Subcutaneous abdominal adipose tissue (tissue), 5 donors: ENCODE results near the gene WNT9B.

ENCODE experiments used
- H3K27ac ChIP-seq: one replicate; pipeline ENCODE4 v1.7.0; 2013; ENCODE audit warnings: low read depth, mild to moderate bottlenecking, inconsistent platforms, low read length, moderate library complexity
- H3K27me3 ChIP-seq, 5 donors: one replicate each; pipeline ENCODE4 v1.7.0; 2013; ENCODE audit warnings: low read length in 5 of 5, inconsistent platforms in 1 of 5; ENCODE audit not compliant: control insufficient read depth in 5 of 5, insufficient read depth in 4 of 5
- H3K36me3 ChIP-seq, 5 donors: one replicate each; pipeline ENCODE4 v1.7.0; 2013; ENCODE audit warnings: low read length in 5 of 5; ENCODE audit not compliant: control insufficient read depth in 5 of 5, insufficient read depth in 5 of 5
- H3K4me1 ChIP-seq, 5 donors: one replicate each; pipeline ENCODE4 v1.7.0; 2013; ENCODE audit warnings: low read length in 5 of 5, mild to moderate bottlenecking in 3 of 5, moderate library complexity in 1 of 5; ENCODE audit not compliant: control insufficient read depth in 5 of 5, insufficient read depth in 5 of 5
- H3K4me3 ChIP-seq, 5 donors: one replicate each; pipeline ENCODE4 v1.7.0; 2013; ENCODE audit warnings: low read length in 5 of 5, low read depth in 1 of 5
- H3K9ac ChIP-seq, 5 donors: one replicate each; pipeline ENCODE4 v1.7.0; 2013; ENCODE audit warnings: low read length in 5 of 5, mild to moderate bottlenecking in 4 of 5, moderate library complexity in 3 of 5
- H3K9me3 ChIP-seq, 5 donors: one replicate each; pipeline ENCODE4 v1.7.0; 2013; ENCODE audit warnings: low read length in 5 of 5; ENCODE audit not compliant: control insufficient read depth in 5 of 5
- donor health status: healthy.
- donor health status: healthy.
- donor health status: healthy.
- donor health status: healthy.
- donor health status: healthy.

The WNT9B gene

DNA sequence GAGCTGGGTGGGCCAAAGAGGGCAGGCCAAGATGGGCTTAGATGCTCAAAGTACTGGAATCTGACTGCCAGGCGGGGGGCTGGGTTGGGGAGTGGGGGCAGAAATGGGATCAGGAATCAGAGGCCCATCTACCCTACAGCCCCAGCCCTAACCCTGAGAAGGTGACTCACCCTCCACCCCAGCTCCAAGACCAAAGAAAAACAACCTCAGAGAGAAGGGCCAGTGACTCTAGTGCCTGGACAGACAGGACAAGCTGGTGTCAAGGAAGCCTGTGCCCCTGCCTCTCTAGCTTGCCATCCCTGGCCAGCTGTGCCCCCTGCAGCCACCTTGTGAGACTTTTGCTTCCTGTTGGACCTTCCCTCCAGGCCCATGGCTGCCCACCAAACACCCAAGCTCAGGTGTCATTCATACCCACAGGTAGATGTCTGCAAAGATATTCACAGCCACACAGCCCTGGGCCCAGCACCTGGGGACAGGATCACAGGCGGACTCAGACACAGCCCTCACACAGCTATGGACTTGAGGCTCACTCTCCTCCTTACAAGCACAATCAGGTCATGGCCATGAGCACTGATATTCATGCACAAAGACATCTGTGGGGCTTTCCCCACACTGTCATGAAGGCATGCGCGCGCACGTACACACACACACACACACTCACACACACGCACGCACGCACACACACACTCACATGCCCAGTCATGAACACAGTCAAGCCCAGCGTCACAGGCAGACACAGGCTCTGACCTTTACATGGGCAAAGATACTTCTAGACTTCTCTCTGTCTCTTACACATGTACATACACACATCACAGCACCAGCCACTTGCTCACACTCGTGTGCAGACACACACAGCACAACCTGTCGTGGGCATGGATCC lies 35.7 kb upstream of the WNT9B start:
- H3K9me3 ChIP-seq: no peaks in the 10 kb centered on the region
- peaks cover 2 to 21% (median 21%) of the 10 kb centered on the region in 5 donors for H3K4me1 ChIP-seq
- no peaks in the 10 kb centered on the region for H3K36me3 ChIP-seq
- H3K4me3 ChIP-seq: no peak overlapping the region
- no peak overlapping the region for H3K27ac ChIP-seq
- no peak overlapping the region for H3K9ac ChIP-seq
- H3K27me3 ChIP-seq: peaks cover 54 to 82% (median 73%) of the 10 kb centered on the region in 5 donors

DNA sequence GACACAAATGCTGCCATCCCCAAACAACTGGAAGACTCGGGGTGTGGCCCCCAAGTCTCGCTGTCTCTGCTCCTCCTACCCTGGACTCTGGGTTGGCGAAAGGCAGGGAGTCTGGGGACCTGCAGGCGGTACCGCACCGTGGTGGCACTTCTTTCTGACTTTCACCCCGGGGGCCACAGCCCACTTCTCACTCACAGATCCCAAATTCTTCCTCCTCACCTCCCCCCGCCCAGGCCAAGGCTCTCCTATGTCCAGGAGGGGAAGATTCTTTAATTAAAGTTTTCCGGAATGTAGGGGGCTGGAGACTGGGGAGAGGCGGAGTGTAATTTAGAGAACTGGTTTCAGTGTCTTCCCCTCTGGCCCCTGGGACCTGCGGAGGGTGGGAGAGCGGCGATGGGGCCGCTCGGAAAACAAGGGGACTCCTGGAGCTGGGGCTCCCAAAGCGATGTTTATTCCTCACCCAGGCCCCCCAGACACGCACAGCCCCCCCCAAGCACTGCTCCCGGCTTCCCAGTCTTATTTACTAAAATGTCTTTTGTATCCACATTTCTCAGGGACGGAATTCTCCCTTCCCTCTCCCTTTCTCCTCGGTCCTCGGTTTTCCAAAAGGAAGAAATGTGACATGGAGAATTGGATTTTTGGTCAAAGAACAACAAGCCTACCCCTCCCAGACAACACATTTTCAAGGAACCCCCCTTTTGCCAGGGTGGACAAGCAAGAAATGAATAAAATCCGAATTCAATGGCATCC lies 34.1 kb upstream of the WNT9B start:
- Histone ChIP-seq H3K9ac (no peak overlapping the region), H3K27ac (no peak overlapping the region), H3K27me3 (peaks cover 69 to 89% (median 87%) of the 10 kb centered on the region in 5 donors), H3K4me3 (no peak overlapping the region), H3K9me3 (no peaks in the 10 kb centered on the region), H3K4me1 (peaks cover 2 to 27% (median 21%) of the 10 kb centered on the region in 5 donors), H3K36me3 (no peaks in the 10 kb centered on the region)

DNA sequence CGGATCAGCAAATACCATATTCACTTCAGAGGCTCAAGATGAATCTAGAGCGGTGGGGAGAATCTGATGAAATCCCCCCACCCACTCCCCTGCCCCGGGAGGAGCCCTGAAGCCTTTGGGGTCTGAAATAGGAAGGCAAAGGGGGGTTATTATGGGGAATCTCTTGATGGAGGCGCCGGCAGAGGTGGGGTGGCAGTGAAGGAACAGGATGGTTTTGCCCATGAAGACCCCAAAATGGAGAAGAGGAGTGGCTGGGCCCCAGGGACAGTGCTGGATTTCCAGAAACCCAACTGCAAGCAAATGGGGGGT lies 33.5 kb upstream of the WNT9B start:
- Histone ChIP-seq H3K36me3 (no peaks in the 10 kb centered on the region), H3K27ac (no peak overlapping the region), H3K27me3 (peaks cover 70 to 92% (median 88%) of the 10 kb centered on the region in 5 donors), H3K9me3 (no peaks in the 10 kb centered on the region), H3K9ac (no peak overlapping the region), H3K4me3 (no peak overlapping the region), H3K4me1 (peaks cover 2 to 27% (median 21%) of the 10 kb centered on the region in 5 donors)

DNA sequence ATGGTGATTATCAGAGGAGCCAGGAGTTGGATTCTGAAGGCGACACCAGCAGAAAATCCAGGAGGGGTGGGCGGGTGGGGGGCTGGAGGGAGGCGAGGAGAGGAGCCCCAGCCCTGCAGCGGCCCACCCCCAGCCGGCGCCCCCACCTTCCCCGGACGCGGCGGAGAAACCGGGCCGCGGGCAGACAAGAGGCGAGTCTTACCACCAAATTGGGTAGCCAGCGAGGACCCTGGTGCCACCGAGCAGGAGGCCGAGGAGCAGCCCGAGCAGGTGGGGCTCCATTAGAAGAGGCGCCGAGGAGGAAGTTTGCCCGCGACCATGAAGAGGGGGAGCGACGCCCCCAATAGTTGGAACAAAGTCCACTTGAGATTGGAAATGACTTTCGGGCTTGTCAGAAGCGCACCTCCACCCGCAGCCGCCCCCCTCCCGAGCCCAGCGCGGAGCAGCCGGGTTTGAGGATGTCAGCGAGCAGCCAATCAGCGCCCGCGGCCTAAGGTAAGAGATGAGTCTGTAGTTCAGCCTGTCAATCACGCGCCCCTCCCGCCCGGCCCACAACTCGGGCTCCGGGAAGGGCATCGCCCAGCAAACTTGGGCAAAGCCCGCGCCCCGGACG lies 33.0 kb upstream of the WNT9B start, which contains the start of gene WNT3:
TSS of gene WNT3 (minus strand) at position 377 of the 613 bp plus-strand sequence. CDS start at position 282, 95 bp downstream.
- Histone ChIP-seq H3K27me3 (peaks cover 67 to 88% (median 85%) of the 10 kb centered on the region in 5 donors), H3K4me1 (peaks cover 2 to 27% (median 21%) of the 10 kb centered on the region in 5 donors), H3K36me3 (no peaks in the 10 kb centered on the region), H3K9ac (peak within 1 kb of the TSS in 1 of 5 donors; percentile 35), H3K9me3 (no peaks in the 10 kb centered on the region), H3K27ac (no peak within 1 kb of the TSS), H3K4me3 (peak within 1 kb of the TSS in 4 of 5 donors; percentile 39 to 60 (median 48))

DNA sequence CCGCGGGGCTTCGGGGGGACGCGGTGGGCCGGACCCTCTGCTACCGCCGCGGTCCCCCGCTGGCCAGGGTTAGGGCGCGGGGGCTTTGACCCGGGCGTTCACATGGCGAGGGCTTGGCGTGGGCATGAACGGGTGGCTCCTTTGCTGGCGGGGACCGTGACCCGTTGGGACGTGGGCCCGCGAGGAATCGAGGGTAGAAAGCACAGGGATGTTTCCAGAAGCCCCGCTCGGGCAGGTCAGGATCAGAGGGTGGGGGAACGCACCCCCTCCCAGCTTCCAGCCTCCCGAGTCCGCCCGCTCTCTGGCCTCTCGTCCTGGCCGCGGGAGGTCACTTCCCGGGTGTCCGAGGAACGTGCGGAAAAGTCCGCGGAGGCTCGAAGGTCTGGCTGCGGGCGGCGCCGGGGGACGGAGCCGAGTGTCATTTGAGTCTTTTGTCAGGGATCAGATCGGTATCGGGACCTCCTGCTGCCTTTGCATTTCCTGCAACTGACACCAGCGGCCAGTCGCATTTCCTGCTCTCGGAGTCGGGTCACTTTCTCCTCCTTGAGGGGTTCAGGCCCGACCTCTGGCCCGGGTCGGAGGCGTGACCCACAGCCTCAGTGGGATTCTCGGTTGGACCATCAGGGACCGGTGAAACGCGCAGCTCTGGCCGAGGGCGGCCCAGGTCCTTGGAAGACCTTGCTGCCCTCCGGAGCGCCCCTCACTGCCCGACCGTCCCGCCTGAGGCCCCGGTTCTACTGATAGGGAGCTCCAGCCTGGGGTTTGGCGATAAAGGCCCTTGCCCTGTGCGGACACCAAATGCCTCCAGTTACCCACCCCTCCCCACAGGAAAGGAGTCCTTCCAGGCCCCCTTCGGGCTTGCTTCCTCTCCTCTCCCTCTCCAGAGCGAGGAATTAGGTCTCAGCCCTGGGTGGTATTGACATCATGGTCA lies 32.2 kb upstream of the WNT9B start:
- H3K36me3 ChIP-seq: no peaks in the 10 kb centered on the region
- H3K27ac ChIP-seq: no peak overlapping the region
- no peaks in the 10 kb centered on the region for H3K9me3 ChIP-seq
- H3K4me3 ChIP-seq: peak overlapping the region in 4 of 5 donors; percentile 39 to 60 (median 48)
- H3K4me1 ChIP-seq: peaks cover 2 to 27% (median 21%) of the 10 kb centered on the region in 5 donors
- peaks cover 62 to 82% (median 79%) of the 10 kb centered on the region in 5 donors for H3K27me3 ChIP-seq
- peak overlapping the region in 1 of 5 donors; percentile 35 for H3K9ac ChIP-seq

DNA sequence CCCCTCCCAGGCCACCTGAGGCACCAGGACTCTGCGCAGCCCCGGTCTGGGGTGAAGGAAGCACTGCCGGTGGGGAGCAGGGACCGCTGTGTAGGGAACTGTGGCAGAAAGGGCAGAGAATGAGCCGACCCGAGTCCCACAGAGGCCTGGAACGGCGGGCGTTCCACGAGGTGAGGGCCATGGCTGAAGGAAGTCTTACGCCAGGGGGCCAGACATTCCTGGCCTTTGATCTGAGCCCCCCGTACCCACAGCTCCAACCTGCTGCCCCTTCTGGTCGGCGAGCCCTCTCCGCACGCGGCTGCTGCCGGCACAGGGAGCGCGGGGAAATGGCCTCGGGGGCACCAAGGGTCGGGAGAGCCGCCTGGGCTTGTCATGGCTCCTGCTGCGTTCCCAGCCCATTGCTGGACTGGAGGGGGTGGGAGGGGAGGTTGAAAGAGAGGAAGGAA lies 31.5 kb upstream of the WNT9B start:
- Histone ChIP-seq H3K27me3 (peaks cover 56 to 79% (median 73%) of the 10 kb centered on the region in 5 donors), H3K9me3 (no peaks in the 10 kb centered on the region), H3K9ac (no peak overlapping the region), H3K27ac (no peak overlapping the region), H3K4me3 (peak overlapping the region in 2 of 5 donors; percentile 48 to 60), H3K4me1 (peaks cover 2 to 27% (median 21%) of the 10 kb centered on the region in 5 donors), H3K36me3 (no peaks in the 10 kb centered on the region)

DNA sequence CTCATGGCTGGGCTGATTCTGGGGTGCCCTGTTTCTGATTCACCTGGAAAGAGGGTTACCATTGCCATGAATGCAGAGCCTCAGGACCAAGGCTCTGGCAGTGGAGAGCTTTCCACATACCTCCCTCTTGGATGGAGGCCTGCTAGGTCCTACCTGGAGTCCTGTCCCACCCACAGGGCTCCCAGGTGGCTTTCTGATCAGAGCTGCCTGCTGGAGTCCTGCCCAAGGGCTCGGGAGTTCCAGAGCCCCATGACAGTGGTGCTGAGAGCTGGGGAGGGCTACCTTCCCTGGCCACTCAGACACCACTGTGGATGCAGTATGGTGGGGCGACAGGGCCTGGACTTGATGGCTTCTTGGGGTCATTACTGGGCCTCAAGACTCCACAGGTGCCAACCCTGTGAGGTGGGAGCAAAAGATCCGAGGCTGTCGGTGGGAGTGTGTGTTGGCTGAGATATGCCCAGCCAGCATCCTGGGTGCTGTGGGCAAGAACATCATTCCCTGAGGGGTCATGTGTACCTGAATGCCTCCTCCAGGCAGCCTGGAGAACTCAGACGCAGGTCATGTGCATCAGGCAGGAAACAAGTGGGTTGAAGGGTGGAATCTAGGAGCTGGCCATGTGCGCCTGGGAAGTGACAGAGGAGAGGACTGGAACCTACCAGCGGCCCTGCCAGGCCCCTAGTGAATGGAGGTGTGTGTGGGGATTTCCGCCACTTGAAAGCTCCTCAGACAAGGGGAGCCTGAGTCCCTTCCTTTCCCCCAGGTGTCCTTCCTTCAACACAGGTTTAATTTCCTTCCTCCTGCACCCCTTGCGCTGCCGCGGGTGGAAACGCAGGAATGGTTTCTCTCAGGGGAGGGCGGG lies 30.6 kb upstream of the WNT9B start:
- no peak overlapping the region for H3K9ac ChIP-seq
- no peak overlapping the region for H3K4me3 ChIP-seq
- H3K27ac ChIP-seq: no peak overlapping the region
- H3K9me3 ChIP-seq: no peaks in the 10 kb centered on the region
- peaks cover 2 to 27% (median 21%) of the 10 kb centered on the region in 5 donors for H3K4me1 ChIP-seq
- peaks cover 55 to 77% (median 65%) of the 10 kb centered on the region in 5 donors for H3K27me3 ChIP-seq
- no peaks in the 10 kb centered on the region for H3K36me3 ChIP-seq

DNA sequence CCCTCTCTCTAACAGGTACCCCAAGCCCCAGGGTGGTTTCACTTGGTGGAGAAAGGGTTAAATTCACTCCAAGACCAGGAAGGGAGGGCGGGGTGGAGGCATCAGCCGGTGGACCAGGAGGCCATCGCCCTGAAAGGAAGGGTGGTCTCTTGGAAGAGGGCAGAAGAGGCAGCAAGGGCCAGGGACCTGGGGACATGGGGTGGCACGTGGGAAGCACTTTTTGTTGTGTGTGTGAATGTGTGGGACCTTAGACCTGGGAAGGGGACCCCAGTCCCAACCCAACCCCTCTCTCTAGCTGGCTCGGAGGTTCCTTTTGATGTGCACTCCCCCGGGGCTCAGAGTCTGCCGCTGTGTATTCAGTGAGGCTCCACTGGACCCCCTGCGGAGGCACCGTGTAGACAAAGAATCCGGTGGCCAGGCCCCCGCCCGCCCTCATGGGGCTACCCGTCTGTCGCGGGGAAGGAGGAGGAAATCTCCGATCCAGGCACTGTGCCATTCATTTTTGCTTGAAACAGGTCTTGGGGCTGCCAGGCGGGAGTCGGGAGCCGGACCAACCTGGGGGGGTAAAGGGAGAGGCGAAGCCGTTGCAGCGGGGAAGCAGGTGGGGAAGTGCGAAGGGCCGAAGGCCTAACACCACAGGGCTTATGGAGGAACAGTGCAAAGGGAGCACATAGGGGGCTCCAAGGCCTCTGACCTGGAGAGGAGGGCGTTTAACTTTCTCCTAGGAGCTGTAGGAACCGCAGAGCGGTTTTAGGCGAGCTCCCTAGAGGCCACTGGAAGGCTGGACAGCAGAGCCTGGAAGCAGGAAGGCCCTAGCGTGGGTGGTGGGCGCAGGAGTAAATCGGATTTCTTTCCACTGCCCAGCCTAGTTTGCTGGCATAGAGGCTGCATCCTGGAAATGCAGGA lies 29.6 kb upstream of the WNT9B start:
- no peaks in the 10 kb centered on the region for H3K36me3 ChIP-seq
- peaks cover 47 to 67% (median 56%) of the 10 kb centered on the region in 5 donors for H3K27me3 ChIP-seq
- H3K4me1 ChIP-seq: peaks cover 2 to 27% (median 21%) of the 10 kb centered on the region in 5 donors
- H3K4me3 ChIP-seq: peak overlapping the region in 1 of 5 donors; percentile 35
- H3K9me3 ChIP-seq: no peaks in the 10 kb centered on the region
- no peak overlapping the region for H3K27ac ChIP-seq
- no peak overlapping the region for H3K9ac ChIP-seq
